ENCODE measurements around the gene CFAP58. TPM values are rescaled to one million over a fixed set of nuclear protein-coding genes. Genes with fewer than 3 reads are reported as not detected.

CFAP58 gene
- 1 to 10 TPM in 1 of 6 experiments, under 1 TPM in 3, not detected in 2; 0.10 to 2.9 (median 0.15) TPM for total RNA-seq
- long read RNA-seq, result 0 reads

- peak within 1 kb of the TSS; percentile 17 to 50 (median 26) for H3K4me3 ChIP-seq
- H3K36me3 ChIP-seq, result no peaks in the 10 kb centered on the region
- TF ChIP-seq POLR2A (IDR thresholded peaks at IDR 0.05), result peak; percentile 41
- TF ChIP-seq, protein P1, sequence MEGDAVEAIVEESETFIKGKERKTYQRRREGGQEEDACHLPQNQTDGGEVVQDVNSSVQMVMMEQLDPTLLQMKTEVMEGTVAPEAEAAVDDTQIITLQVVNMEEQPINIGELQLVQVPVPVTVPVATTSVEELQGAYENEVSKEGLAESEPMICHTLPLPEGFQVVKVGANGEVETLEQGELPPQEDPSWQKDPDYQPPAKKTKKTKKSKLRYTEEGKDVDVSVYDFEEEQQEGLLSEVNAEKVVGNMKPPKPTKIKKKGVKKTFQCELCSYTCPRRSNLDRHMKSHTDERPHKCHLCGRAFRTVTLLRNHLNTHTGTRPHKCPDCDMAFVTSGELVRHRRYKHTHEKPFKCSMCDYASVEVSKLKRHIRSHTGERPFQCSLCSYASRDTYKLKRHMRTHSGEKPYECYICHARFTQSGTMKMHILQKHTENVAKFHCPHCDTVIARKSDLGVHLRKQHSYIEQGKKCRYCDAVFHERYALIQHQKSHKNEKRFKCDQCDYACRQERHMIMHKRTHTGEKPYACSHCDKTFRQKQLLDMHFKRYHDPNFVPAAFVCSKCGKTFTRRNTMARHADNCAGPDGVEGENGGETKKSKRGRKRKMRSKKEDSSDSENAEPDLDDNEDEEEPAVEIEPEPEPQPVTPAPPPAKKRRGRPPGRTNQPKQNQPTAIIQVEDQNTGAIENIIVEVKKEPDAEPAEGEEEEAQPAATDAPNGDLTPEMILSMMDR (IDR thresholded peaks at IDR 0.05), result peak; percentile 69 to 88 (median 72)
- H3K27me3 ChIP-seq, result no peaks in the 10 kb centered on the region
- intact Hi-C loops (cut with DNase I), result no loop called here
- no peaks in the 10 kb centered on the region for H3K9me3 ChIP-seq
- ATAC-seq (peak; percentile 85 to 92 (median 90)), DNase-seq (peak; percentile 92 to 95 (median 94))
- peak within 1 kb of the TSS in 1 of 3 donors; percentile 0 for H3K27ac ChIP-seq
- peaks cover 0 to 15% (median 6%) of the 10 kb centered on the region in 4 donors for H3K4me1 ChIP-seq
- 1% methylated on average over 42 of the region's 43 CpGs for WGBS (ENCODE audit: insufficient coverage, low coverage, low lambda C conversion rate, missing lambda C conversion rate)
Measured at GRCh38 chr10:104353325-104354048, at the start of gene CFAP58. Gene CFAP58 (plus strand): TSS chr10:104353833. CDS start chr10:104353898, 65 bp downstream.

GRCh38 chr10:104304356-104304745 lies 49.3 kb upstream of the CFAP58 start:
- Histone ChIP-seq H3K36me3 (no peaks in the 10 kb centered on the region), H3K27me3 (no peaks in the 10 kb centered on the region), H3K4me3 (no peak overlapping the region), H3K27ac (no peak overlapping the region), H3K4me1 (peaks cover 0 to 9% (median 0%) of the 10 kb centered on the region in 4 donors), H3K9me3 (no peaks in the 10 kb centered on the region)
- DNase-seq (no peak), ATAC-seq (no peak)
- no peak for TF ChIP-seq POLR2A (IDR thresholded peaks at IDR 0.05)
- TF ChIP-seq, protein P1 (IDR thresholded peaks at IDR 0.05), result no peak
- WGBS (ENCODE audit: insufficient coverage, low coverage, low lambda C conversion rate, missing lambda C conversion rate), result 79% methylated on average over 4 of the region's 4 CpGs
- intact Hi-C loops (cut with DNase I), result no loop called here

DNA sequence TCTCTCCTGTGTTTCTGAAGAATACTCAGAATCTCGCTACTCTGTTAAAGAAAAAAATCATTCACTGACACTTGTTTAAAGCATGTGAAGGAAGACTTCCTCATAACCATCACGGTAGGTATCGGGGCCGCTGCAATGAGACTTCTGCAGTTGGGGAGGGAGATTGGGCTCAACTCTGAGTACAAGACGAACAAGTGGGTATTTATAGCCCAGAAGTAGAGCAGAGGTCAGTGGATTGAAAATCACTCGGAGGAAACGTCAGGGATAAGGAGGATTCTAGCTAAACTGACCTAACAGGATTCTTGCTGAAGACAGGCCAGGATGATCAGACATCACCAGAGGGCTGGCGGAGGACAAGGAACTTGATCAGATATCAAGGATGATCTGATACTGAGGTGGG lies 48.7 kb upstream of the CFAP58 start:
- DNase-seq (no peak), ATAC-seq (no peak)
- intact Hi-C loops (cut with DNase I), result loop anchor here (5.0 kb wide), 1 partner anchor 42 kb away; no protein-coding TSS in a partner anchor
- Histone ChIP-seq H3K4me3 (no peak overlapping the region), H3K4me1 (peaks cover 0 to 14% (median under 1%) of the 10 kb centered on the region in 4 donors), H3K27ac (peak overlapping the region in 1 of 3 donors; percentile 8), H3K27me3 (no peaks in the 10 kb centered on the region), H3K9me3 (no peaks in the 10 kb centered on the region), H3K36me3 (no peaks in the 10 kb centered on the region)
- TF ChIP-seq POLR2A (IDR thresholded peaks at IDR 0.05), result peak; percentile 22
- TF ChIP-seq, protein P1 (IDR thresholded peaks at IDR 0.05), result no peak
- WGBS (ENCODE audit: insufficient coverage, low coverage, low lambda C conversion rate, missing lambda C conversion rate), result 44% methylated on average over 8 of the region's 8 CpGs

GRCh38 chr10:104306897-104307296 lies 46.7 kb upstream of the CFAP58 start:
- no peak for TF ChIP-seq POLR2A (IDR thresholded peaks at IDR 0.05)
- TF ChIP-seq, protein P1 (IDR thresholded peaks at IDR 0.05), result no peak
- no CpG with 5 or more reads among the region's 3 CpGs for WGBS (ENCODE audit: insufficient coverage, low coverage, low lambda C conversion rate, missing lambda C conversion rate)

More at GRCh38 chr10:104306897-104307296, 46.7 kb upstream of the CFAP58 start:
- Histone ChIP-seq H3K4me3 (no peak overlapping the region), H3K27me3 (no peaks in the 10 kb centered on the region), H3K9me3 (no peaks in the 10 kb centered on the region), H3K27ac (no peak overlapping the region), H3K36me3 (no peaks in the 10 kb centered on the region), H3K4me1 (peaks cover 0 to 9% (median 2%) of the 10 kb centered on the region in 4 donors)
- DNase-seq (no peak), ATAC-seq (no peak)
- intact Hi-C loops (cut with DNase I), result loop anchor here (5.0 kb wide), 1 partner anchor 40 kb away; no protein-coding TSS in a partner anchor
